ENCODE data around the gene MRPS16.

MRPS16 gene

DNA sequence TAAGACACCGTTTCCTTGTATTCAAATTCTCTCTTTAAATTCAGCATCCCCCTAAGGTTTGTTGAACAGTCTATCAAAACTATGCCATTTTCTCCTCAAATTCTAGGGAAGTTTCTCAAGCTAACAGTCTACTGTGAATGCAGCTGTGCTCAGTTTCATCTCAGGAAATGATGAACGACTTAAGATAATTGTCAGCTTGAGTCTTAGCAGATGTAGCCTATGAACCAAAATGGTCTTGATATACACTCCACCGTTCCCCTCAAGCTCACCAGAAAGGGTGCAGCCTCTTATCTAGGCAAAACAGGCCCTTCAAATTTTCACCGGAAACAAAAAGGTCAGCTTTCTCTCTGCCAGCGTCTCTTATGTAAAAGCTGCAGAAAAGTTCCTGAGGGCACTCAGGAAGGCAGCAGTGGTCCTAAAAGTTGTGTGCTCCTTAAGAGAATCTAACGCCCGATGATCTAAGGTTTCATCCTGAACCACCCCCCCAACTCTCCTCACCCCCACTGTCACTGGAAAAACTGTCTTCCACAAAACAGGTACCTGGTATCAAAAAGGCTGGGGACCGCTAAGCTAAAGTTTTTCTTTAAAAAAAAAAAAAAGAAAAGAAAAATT, 7.5 kb downstream of the MRPS16 start:
- in situ Hi-C loops (cut with MboI; ENCODE audit: low sequenced_read_pairs): no loop called here

DNA sequence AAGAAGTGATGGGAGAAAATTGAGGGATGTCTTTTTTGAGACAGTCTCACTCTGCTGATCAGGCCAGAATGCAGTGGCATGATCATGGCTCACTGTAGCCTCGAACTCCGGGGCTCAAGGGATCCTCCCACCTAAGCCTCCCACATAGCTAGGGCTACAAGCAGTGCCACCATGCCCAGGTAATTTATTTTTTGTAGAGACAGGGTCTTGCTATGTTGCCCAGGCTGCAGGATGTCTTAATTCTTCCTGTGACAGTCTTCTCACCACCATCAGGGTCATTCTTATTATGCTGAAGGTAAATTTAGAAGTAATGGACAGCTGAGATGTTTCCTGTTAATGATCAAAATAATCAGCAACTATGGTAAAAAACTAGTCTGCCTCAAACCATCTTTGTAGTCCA, 12.5 kb downstream of the MRPS16 start:
- in situ Hi-C loops (cut with MboI; ENCODE audit: low sequenced_read_pairs): no loop called here

- in situ Hi-C loops (cut with MboI; ENCODE audit: low sequenced_read_pairs): no loop called here
Observed at GRCh38 chr10:73238990-73239566, 13.4 kb downstream of the MRPS16 start.

DNA sequence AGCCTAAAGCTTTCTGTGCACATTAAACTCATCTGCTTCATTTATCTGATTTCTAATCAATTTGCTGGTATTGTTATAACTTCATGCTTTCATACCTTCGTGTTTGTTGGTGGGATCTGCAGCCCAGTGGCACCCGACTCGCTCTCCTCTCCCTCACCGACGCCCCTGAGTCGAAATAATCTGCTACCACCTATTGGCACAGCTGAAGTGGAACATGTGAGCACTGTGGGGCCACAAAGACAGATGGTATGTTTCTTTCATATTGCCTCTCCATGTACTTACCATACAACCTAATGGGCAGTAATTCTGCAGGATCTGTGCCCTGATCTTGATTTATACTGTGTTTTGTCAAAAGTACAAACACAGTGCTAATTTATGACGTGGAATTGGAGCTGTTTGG, 17.7 kb downstream of the MRPS16 start:
- in situ Hi-C loops (cut with MboI; ENCODE audit: low sequenced_read_pairs): no loop called here

- in situ Hi-C loops (cut with MboI; ENCODE audit: low sequenced_read_pairs): no loop called here
Observed at GRCh38 chr10:73233883-73234282, 18.6 kb downstream of the MRPS16 start.

- in situ Hi-C loops (cut with MboI; ENCODE audit: low sequenced_read_pairs): no loop called here
Observed at GRCh38 chr10:73232887-73233286, 19.6 kb downstream of the MRPS16 start.

DNA sequence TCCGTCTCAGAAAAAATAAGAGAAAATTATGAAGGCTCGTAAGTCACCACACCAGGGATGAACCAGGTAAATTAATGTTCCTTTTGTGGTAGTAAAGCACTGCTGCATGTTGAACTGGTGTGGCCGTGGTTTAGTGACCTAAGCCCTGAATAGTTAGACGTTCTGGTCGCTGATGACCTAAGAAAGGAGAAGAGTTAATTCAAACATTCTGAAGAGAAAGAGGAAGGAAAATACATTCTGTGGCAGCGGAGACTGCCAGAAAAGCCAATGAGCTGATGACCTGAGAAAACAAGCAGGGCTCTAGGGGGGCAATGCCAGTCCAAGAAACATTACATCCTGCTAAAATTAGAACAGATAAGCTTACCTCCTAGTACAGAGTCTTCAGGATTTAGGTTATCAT, 22.9 kb downstream of the MRPS16 start:
- in situ Hi-C loops (cut with MboI; ENCODE audit: low sequenced_read_pairs): no loop called here

DNA sequence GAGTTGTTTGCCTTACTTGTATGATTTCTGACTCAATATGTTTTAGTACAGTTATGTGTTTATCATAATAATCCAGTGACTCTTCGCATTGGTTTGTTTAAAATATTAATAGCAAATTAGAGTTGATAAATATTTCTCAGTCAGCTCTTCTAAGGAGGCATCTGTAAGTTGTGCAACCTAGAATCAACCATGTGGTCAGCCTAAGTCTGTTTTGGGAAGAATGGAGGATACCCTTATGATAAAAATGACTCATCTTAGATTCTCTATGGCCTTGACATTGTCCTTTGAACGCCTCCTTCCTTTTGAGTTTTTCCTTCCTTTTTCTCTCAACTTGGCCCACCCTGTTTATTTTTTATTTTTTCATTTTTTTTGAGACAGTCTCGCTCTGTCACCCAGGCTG, 24.2 kb downstream of the MRPS16 start:
- in situ Hi-C loops (cut with MboI; ENCODE audit: low sequenced_read_pairs): no loop called here

- in situ Hi-C loops (cut with MboI; ENCODE audit: low sequenced_read_pairs): no loop called here
Observed at GRCh38 chr10:73226663-73227062, 25.8 kb downstream of the MRPS16 start.

GRCh38 chr10:73225518-73225917, 26.9 kb downstream of the MRPS16 start:
- in situ Hi-C loops (cut with MboI; ENCODE audit: low sequenced_read_pairs): no loop called here

DNA sequence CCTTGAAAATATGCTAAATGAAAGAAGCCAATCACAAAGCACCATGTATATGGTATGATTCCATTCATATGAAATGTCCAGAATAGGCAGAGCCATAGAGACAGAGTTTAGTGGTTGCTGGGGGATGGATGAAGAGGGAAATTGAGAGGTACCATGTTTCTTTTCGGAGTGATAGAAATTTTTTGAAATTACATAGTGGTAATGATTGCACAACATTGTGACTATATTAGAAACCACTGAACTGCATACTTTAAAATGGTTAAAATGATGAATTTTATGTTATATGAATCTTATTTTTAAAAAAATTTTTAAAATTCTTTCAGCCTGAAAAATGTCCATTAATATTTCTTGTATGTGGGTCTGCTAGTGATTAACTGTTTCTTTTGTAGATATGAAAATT, 31.5 kb downstream of the MRPS16 start:
- in situ Hi-C loops (cut with MboI; ENCODE audit: low sequenced_read_pairs): no loop called here

DNA sequence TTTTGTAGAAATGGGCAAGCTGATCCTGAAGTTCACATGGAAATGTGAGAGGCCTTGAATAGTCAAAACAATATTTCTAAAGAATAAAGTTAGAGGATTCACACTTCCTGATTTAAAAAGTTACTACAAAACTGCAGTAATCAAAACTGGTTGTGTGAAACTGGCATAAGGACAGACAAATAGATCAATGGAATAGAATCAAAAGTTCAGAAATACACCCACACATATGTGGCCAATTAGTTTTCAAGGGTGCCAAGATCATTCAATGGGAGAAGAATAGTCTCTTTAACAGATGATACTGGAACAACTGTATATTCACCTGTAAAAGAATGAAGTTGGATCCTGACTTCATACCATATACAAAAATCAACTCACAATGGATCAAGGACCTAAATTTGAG, 33.1 kb downstream of the MRPS16 start:
- in situ Hi-C loops (cut with MboI; ENCODE audit: low sequenced_read_pairs): no loop called here

- in situ Hi-C loops (cut with MboI; ENCODE audit: low sequenced_read_pairs): no loop called here
Observed at GRCh38 chr10:73218431-73219191, 33.8 kb downstream of the MRPS16 start.

GRCh38 chr10:73217628-73218027, 34.8 kb downstream of the MRPS16 start:
- in situ Hi-C loops (cut with MboI; ENCODE audit: low sequenced_read_pairs): no loop called here

DNA sequence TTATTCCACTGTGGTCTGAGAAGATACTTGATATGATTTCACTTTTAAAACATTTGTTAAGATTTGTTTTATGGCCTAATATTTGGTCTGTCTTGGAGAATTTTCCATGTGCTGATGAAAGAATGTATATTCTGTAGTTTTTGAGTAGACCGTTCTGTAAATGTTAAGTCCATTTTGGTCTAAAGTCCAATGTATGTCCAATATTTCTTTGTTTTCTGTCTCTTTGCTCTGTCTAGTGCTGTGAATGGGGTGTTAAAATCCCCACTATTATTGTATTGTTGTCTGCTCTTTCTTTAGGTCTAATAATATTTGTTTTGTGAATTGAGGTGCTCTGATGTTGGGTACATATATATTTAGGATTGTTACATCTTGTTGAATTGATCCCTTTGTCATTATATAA, 36.7 kb downstream of the MRPS16 start:
- in situ Hi-C loops (cut with MboI; ENCODE audit: low sequenced_read_pairs): no loop called here

- in situ Hi-C loops (cut with MboI; ENCODE audit: low sequenced_read_pairs): no loop called here
Observed at GRCh38 chr10:73211106-73211811, 41.2 kb downstream of the MRPS16 start.

DNA sequence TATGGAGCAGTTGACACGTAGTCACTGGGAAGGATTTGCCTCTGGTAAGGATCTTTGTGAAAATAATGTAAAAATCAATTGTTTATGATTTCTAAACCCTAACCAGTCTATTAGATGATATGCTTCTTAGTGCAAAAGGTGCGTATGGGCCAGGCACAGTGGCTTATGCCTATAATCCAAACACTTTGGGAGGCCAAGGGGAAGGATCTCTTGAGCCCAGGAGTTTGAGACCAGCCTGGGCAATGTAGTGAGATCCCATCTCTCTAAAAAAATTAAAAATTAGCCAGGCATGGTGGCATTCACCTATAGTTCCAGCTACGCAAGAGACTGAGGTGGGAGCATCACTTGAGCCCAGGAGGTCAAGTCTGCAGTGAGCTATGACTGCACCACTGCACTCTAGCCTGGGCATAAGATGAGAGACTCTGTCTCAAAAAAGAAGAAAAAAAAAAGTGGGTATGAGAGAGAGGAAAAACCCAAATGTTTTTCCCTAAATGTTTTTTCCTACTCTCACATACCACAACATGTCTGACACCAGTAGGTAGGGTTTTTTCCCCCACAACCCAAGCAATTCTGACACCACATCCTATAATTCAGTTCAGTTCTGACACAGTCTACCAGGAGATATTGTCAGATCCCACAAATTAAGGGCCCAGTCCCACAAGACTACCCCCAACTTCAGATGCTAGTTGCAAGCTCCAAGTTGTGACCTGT, 41.9 kb downstream of the MRPS16 start:
- in situ Hi-C loops (cut with MboI; ENCODE audit: low sequenced_read_pairs): no loop called here

DNA sequence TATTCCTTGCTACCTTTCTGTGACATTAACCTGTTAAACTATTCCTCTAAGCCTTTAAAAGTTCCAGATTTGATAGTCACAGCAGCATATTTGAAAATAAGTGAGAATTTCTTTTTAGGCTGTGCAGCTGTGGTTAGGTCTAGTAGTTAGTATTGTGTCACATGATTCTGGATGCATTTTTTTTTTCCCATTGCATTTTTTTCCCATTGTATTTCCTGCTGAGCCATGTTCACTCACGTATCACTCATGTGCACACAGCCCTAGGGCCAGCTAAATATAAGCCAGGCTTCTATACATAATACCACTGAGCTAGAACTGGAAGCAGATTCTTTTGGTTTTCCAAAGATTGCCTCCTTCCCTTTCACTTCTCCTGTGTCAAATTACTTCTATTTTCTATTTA, 42.7 kb downstream of the MRPS16 start:
- in situ Hi-C loops (cut with MboI; ENCODE audit: low sequenced_read_pairs): no loop called here

- in situ Hi-C loops (cut with MboI; ENCODE audit: low sequenced_read_pairs): no loop called here
Observed at GRCh38 chr10:73207883-73208282, 44.6 kb downstream of the MRPS16 start.

DNA sequence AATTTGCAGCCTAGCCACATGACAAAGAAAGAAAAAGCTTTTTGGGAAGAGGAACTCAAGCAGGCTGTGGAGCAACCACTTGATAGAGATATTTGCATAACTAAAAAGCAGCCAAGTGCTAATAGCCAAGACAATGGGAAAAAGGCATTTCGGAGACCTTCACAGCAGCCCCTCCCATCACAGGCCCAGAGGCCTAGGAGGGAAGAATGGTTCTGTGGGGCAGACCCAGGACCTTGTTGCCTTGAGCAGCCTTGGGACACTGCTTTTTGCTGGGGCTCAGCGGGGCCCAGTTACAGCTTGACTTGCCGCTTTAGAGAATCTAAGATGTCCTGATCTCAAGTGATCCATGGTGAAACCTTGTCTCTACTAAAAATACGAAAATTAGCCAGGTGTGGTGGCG, 46.1 kb downstream of the MRPS16 start:
- in situ Hi-C loops (cut with MboI; ENCODE audit: low sequenced_read_pairs): no loop called here

- in situ Hi-C loops (cut with MboI; ENCODE audit: low sequenced_read_pairs): no loop called here
Observed at GRCh38 chr10:73205890-73206289, 46.6 kb downstream of the MRPS16 start.
